ENCODE data around the gene SSC4D. TPM values are rescaled to one million over a fixed set of nuclear protein-coding genes. Genes with fewer than 3 reads are reported as not detected.
"Not testable (repeated sequence)": the region's sequence is repeated elsewhere in the genome, so short reads cannot be mapped to it uniquely, and the experiment has no call there.

SSC4D gene
- total RNA-seq, 1 experiment from 2014 or later, result not detected

- no peak overlapping the region for H3K4me3 ChIP-seq (ENCODE audit: low read length)
- H3K27ac ChIP-seq (ENCODE audit: low read length), result no peak overlapping the region
- H3K4me2 ChIP-seq (ENCODE audit: low read depth, low read length, poor library complexity, severe bottlenecking), result no peak overlapping the region
- no peaks in the 10 kb centered on the region for H3K79me2 ChIP-seq (ENCODE audit: low read length)
- H4K20me1 ChIP-seq (ENCODE audit: insufficient read depth, low read depth, low read length), result no peaks in the 10 kb centered on the region
- H3K9me2 ChIP-seq (replicated peaks; ENCODE audit: insufficient read depth, low read length), result no peaks in the 10 kb centered on the region
- H3K36me3 ChIP-seq (ENCODE audit: insufficient read depth, low read length), result no peaks in the 10 kb centered on the region
- DNase-seq, result no peak
- H3K4me1 ChIP-seq (ENCODE audit: low read length), result peaks cover 8% of the 10 kb centered on the region; the same call in 1 of the 2 replicates
- no peak overlapping the region for H2AFZ ChIP-seq (ENCODE audit: low read length)
- H3K9ac ChIP-seq (ENCODE audit: low read length), result no peak overlapping the region
- no peaks in the 10 kb centered on the region for H3K9me3 ChIP-seq (ENCODE audit: low read length)
- no peaks in the 10 kb centered on the region for H3K27me3 ChIP-seq (ENCODE audit: low read length)
These were observed 41.3 kb downstream of the SSC4D start for GRCh38 chr7:76368190-76368589.

- DNase-seq, result no peak
- Histone ChIP-seq H3K4me3 (ENCODE audit: low read length) (no peak overlapping the region), H3K27ac (ENCODE audit: low read length) (no peak overlapping the region), H3K9me3 (ENCODE audit: low read length) (no peaks in the 10 kb centered on the region), H4K20me1 (ENCODE audit: insufficient read depth, low read depth, low read length) (no peaks in the 10 kb centered on the region), H3K36me3 (ENCODE audit: insufficient read depth, low read length) (no peaks in the 10 kb centered on the region), H3K79me2 (ENCODE audit: low read length) (no peaks in the 10 kb centered on the region), H2AFZ (ENCODE audit: low read length) (no peak overlapping the region), H3K9me2 (replicated peaks; ENCODE audit: insufficient read depth, low read length) (no peaks in the 10 kb centered on the region), H3K4me1 (ENCODE audit: low read length) (peaks cover 14% of the 10 kb centered on the region), H3K27me3 (ENCODE audit: low read length) (no peaks in the 10 kb centered on the region), H3K9ac (ENCODE audit: low read length) (no peak overlapping the region), H3K4me2 (ENCODE audit: low read depth, low read length, poor library complexity, severe bottlenecking) (no peak overlapping the region)
These were observed 45.3 kb downstream of the SSC4D start for GRCh38 chr7:76364198-76364584.

- H3K36me3 ChIP-seq (ENCODE audit: insufficient read depth, low read length); H2AFZ ChIP-seq (ENCODE audit: low read length); H3K9ac ChIP-seq (ENCODE audit: low read length): not testable (repeated sequence)
These were observed 45.7 kb downstream of the SSC4D start for GRCh38 chr7:76363754-76364153.

GRCh38 chr7:76359978-76360638 lies 49.4 kb downstream of the SSC4D start:
- peaks cover 36% of the 10 kb centered on the region for H3K4me1 ChIP-seq (ENCODE audit: low read length)
- H3K9me2 ChIP-seq (replicated peaks; ENCODE audit: insufficient read depth, low read length), result no peaks in the 10 kb centered on the region
- peak overlapping the region; percentile 86 for H3K4me3 ChIP-seq (ENCODE audit: low read length)
- peak overlapping the region; percentile 93 for H2AFZ ChIP-seq (ENCODE audit: low read length)
- H3K27me3 ChIP-seq (ENCODE audit: low read length), result no peaks in the 10 kb centered on the region
- H3K4me2 ChIP-seq (ENCODE audit: low read depth, low read length, poor library complexity, severe bottlenecking), result peak overlapping the region; percentile 95
- no peaks in the 10 kb centered on the region for H3K9me3 ChIP-seq (ENCODE audit: low read length)
- peaks cover 28% of the 10 kb centered on the region for H3K36me3 ChIP-seq (ENCODE audit: insufficient read depth, low read length)
- no peak overlapping the region for H3K27ac ChIP-seq (ENCODE audit: low read length)
- peaks cover 37% of the 10 kb centered on the region for H3K79me2 ChIP-seq (ENCODE audit: low read length)
- no peak for DNase-seq
- peak overlapping the region; percentile 86 for H3K9ac ChIP-seq (ENCODE audit: low read length)
- H4K20me1 ChIP-seq (ENCODE audit: insufficient read depth, low read depth, low read length), result peaks cover 25% of the 10 kb centered on the region

More at GRCh38 chr7:76363754-76364153, 45.7 kb downstream of the SSC4D start:
- H3K27me3 ChIP-seq (ENCODE audit: low read length); H3K79me2 ChIP-seq (ENCODE audit: low read length); H4K20me1 ChIP-seq (ENCODE audit: insufficient read depth, low read depth, low read length); H3K4me3 ChIP-seq (ENCODE audit: low read length); H3K9me3 ChIP-seq (ENCODE audit: low read length); H3K9me2 ChIP-seq (replicated peaks; ENCODE audit: insufficient read depth, low read length); H3K4me2 ChIP-seq (ENCODE audit: low read depth, low read length, poor library complexity, severe bottlenecking); H3K27ac ChIP-seq (ENCODE audit: low read length); DNase-seq: not testable (repeated sequence)
- H3K4me1 ChIP-seq (ENCODE audit: low read length), result peaks cover 14% of the 10 kb centered on the region

GRCh38 chr7:76359111-76359977 lies 50.2 kb downstream of the SSC4D start:
- Histone ChIP-seq H3K27me3 (ENCODE audit: low read length) (no peaks in the 10 kb centered on the region), H3K4me3 (ENCODE audit: low read length) (peak overlapping the region; percentile 86), H3K79me2 (ENCODE audit: low read length) (peaks cover 44% of the 10 kb centered on the region), H3K4me2 (ENCODE audit: low read depth, low read length, poor library complexity, severe bottlenecking) (peak overlapping the region; percentile 95), H3K9me2 (replicated peaks; ENCODE audit: insufficient read depth, low read length) (no peaks in the 10 kb centered on the region), H3K36me3 (ENCODE audit: insufficient read depth, low read length) (peaks cover 35% of the 10 kb centered on the region), H3K9me3 (ENCODE audit: low read length) (no peaks in the 10 kb centered on the region), H3K4me1 (ENCODE audit: low read length) (peaks cover 37% of the 10 kb centered on the region), H2AFZ (ENCODE audit: low read length) (peak overlapping the region; percentile 93), H3K27ac (ENCODE audit: low read length) (no peak overlapping the region), H4K20me1 (ENCODE audit: insufficient read depth, low read depth, low read length) (peaks cover 32% of the 10 kb centered on the region), H3K9ac (ENCODE audit: low read length) (peak overlapping the region; percentile 86)
- peak; percentile 99 for DNase-seq

GRCh38 chr7:76358481-76359110 lies 50.9 kb downstream of the SSC4D start, which contains the start of gene YWHAG:
TSS of gene YWHAG (minus strand) at chr7:76358991. CDS start at chr7:76358808, 183 bp downstream.
- peak; percentile 93 for DNase-seq
- H3K4me3 ChIP-seq (ENCODE audit: low read length), result peak within 1 kb of the TSS; percentile 86
- peak within 1 kb of the TSS; percentile 77 for H3K27ac ChIP-seq (ENCODE audit: low read length)
- peaks cover 38% of the 10 kb centered on the region for H4K20me1 ChIP-seq (ENCODE audit: insufficient read depth, low read depth, low read length)
- peak within 1 kb of the TSS; percentile 95 for H3K4me2 ChIP-seq (ENCODE audit: low read depth, low read length, poor library complexity, severe bottlenecking)
- H3K9ac ChIP-seq (ENCODE audit: low read length), result peak within 1 kb of the TSS; percentile 86
- peaks cover 35% of the 10 kb centered on the region for H3K36me3 ChIP-seq (ENCODE audit: insufficient read depth, low read length)
- no peaks in the 10 kb centered on the region for H3K27me3 ChIP-seq (ENCODE audit: low read length)
- H3K9me2 ChIP-seq (replicated peaks; ENCODE audit: insufficient read depth, low read length), result no peaks in the 10 kb centered on the region
- no peaks in the 10 kb centered on the region for H3K9me3 ChIP-seq (ENCODE audit: low read length)
- peaks cover 34% of the 10 kb centered on the region for H3K4me1 ChIP-seq (ENCODE audit: low read length)
- H2AFZ ChIP-seq (ENCODE audit: low read length), result peak within 1 kb of the TSS; percentile 93
- peaks cover 52% of the 10 kb centered on the region for H3K79me2 ChIP-seq (ENCODE audit: low read length)

GRCh38 chr7:76358011-76358480 lies 51.5 kb downstream of the SSC4D start:
- peak overlapping the region; percentile 86 for H3K9ac ChIP-seq (ENCODE audit: low read length)
- peak overlapping the region; percentile 77 for H3K27ac ChIP-seq (ENCODE audit: low read length)
- H2AFZ ChIP-seq (ENCODE audit: low read length), result no peak overlapping the region
- peak; percentile 92 for DNase-seq
- peaks cover 34% of the 10 kb centered on the region for H3K4me1 ChIP-seq (ENCODE audit: low read length)
- peaks cover 57% of the 10 kb centered on the region for H3K79me2 ChIP-seq (ENCODE audit: low read length)
- H3K4me2 ChIP-seq (ENCODE audit: low read depth, low read length, poor library complexity, severe bottlenecking), result peak overlapping the region; percentile 95
- no peaks in the 10 kb centered on the region for H3K27me3 ChIP-seq (ENCODE audit: low read length)
- H3K36me3 ChIP-seq (ENCODE audit: insufficient read depth, low read length), result peaks cover 35% of the 10 kb centered on the region
- H4K20me1 ChIP-seq (ENCODE audit: insufficient read depth, low read depth, low read length), result peaks cover 43% of the 10 kb centered on the region
- no peaks in the 10 kb centered on the region for H3K9me2 ChIP-seq (replicated peaks; ENCODE audit: insufficient read depth, low read length)
- no peaks in the 10 kb centered on the region for H3K9me3 ChIP-seq (ENCODE audit: low read length)
- peak overlapping the region; percentile 86 for H3K4me3 ChIP-seq (ENCODE audit: low read length)
